A549 (cell line): Measurements from ENCODE around the gene IL17REL. TPM values are rescaled to one million over a fixed set of nuclear protein-coding genes. Genes with fewer than 3 reads are reported as not detected.

Source experiments
- ATAC-seq, 2 experiments: fragments of 200-7000 bp in 1 of 2; fragments of >200 bp in 1 of 2; cut with Nextera tagmentation in 1 of 2; cut with Tn5 transposase in 1 of 2; 3 replicates each; pipeline versions ENCODE4 v1.8.0 to v1.9.1; 2018 to 2020; ENCODE audit warnings: mild to moderate bottlenecking in 1 of 2, moderate library complexity in 1 of 2
- CTCF ChIA-PET: fragments of 300-600 bp; sonication (Branson Sonifier 250); formaldehyde crosslinking; extraction: SDS; loops from one replicate; lab custom pipeline; 2021; ENCODE audit warnings: antibody characterized with exemption, inconsistent platforms; lab: Yijun Ruan, JAX
- POLR2A ChIA-PET: fragments of 350-600 bp; formaldehyde crosslinking; extraction: SDS; loops from one replicate; lab custom pipeline; 2021; ENCODE audit warnings: antibody characterized with exemption, inconsistent platforms; lab: Yijun Ruan, JAX
- DNase-seq, 2 experiments: peaks; one replicate each; pipeline versions ENCODE4 v3.0.0 to v3.0.0-alpha.2; 2011 to 2016; ENCODE audit warnings: low read depth in 1 of 2, low spot score in 1 of 2
- FAIRE-seq: peaks from 2 replicates; lab custom pipeline; 2011; peaks lifted over from hg19 to GRCh38; lab: Jason Lieb, UNC
- H3K27ac ChIP-seq, 2 experiments: fragments of >200 bp; sonication (Bioruptor Twin); formaldehyde crosslinking; 3 replicates each; pipeline ENCODE4 v1.5.1; 2016 to 2017
- H3K4me1 ChIP-seq: fragments of >200 bp; sonication (Bioruptor Twin); formaldehyde crosslinking; 3 replicates; pipeline ENCODE4 v1.6.1; 2016
- H3K4me2 ChIP-seq: fragments of >200 bp; sonication (Bioruptor Twin); formaldehyde crosslinking; 3 replicates; pipeline ENCODE4 v1.6.1; 2016
- H3K4me3 ChIP-seq: fragments of >200 bp; sonication (Bioruptor Twin); formaldehyde crosslinking; 3 replicates; pipeline ENCODE4 v1.5.1; 2016
- H3K9me3 ChIP-seq: fragments of >200 bp; sonication (Bioruptor Twin); formaldehyde crosslinking; 3 replicates; pipeline ENCODE4 v1.6.1; 2016
- BHLHE40 ChIP-seq: IDR thresholded peaks from 2 replicates; pipeline ENCODE4 v1.6.1; 2012; ENCODE audit warnings: low read depth, low read length, inconsistent platforms
- CBX2 ChIP-seq: fragments of 200-600 bp; sonication (generic); IDR thresholded peaks from 2 replicates; pipeline ENCODE4 v1.6.1; 2016; ENCODE audit warnings: low read depth, mild to moderate bottlenecking, borderline replicate concordance
- CBX8 ChIP-seq: fragments of 200-600 bp; sonication (generic); IDR thresholded peaks from 2 replicates; pipeline ENCODE4 v1.6.1; 2016
- CEBPB ChIP-seq, 2 experiments: fragments of >200 bp in 1 of 2; sonication (Bioruptor Twin) in 1 of 2; formaldehyde crosslinking in 1 of 2; IDR thresholded peaks; 2 replicates each; pipeline ENCODE4 v1.6.1; 2012 to 2016
- CHD2 ChIP-seq: fragments of 150-350 bp; IDR thresholded peaks from 2 replicates; pipeline ENCODE4 v1.6.1; 2014; ENCODE audit warnings: low read length; ENCODE audit not compliant: partially characterized antibody
- EHF ChIP-seq: fragments of 250-450 bp; sonication (Bioruptor Pico); IDR thresholded peaks from 2 replicates; pipeline ENCODE4 v1.5.0; 2020; ENCODE audit warnings: mild to moderate bottlenecking
- EP300 ChIP-seq, 2 experiments: fragments of >200 bp; sonication (Bioruptor Twin); formaldehyde crosslinking; IDR thresholded peaks; 2 replicates in 1 of 2; 3 replicates in 1 of 2; pipeline ENCODE4 v1.6.1; 2016 to 2017
- ESRRA ChIP-seq: fragments of 150-350 bp; IDR thresholded peaks from 2 replicates; pipeline ENCODE4 v1.6.1; 2014; ENCODE audit warnings: mild to moderate bottlenecking, low read length, borderline replicate concordance
- FOSB ChIP-seq: fragments of 250-450 bp; sonication (Bioruptor Pico); IDR thresholded peaks from 2 replicates; pipeline ENCODE4 v1.5.0; 2020; ENCODE audit warnings: mild to moderate bottlenecking, moderate library complexity
- HOXA7 ChIP-seq: fragments of 250-450 bp; sonication (Bioruptor Pico); IDR thresholded peaks from 2 replicates; pipeline ENCODE4 v1.5.0; 2020; ENCODE audit warnings: mild to moderate bottlenecking, moderate library complexity
- HOXB5 ChIP-seq: fragments of 250-450 bp; sonication (Bioruptor Pico); IDR thresholded peaks from 2 replicates; pipeline ENCODE4 v1.5.0; 2020; ENCODE audit warnings: mild to moderate bottlenecking, moderate library complexity
- JUN ChIP-seq, 2 experiments: fragments of >200 bp; sonication (Bioruptor Twin); formaldehyde crosslinking; IDR thresholded peaks; 2 replicates in 1 of 2; 3 replicates in 1 of 2; pipeline ENCODE4 v1.6.1; 2016 to 2017
- MAZ ChIP-seq: fragments of 150-350 bp; IDR thresholded peaks from 2 replicates; pipeline ENCODE4 v1.6.1; 2014; ENCODE audit warnings: antibody characterized with exemption, low read depth, low read length, borderline replicate concordance
- NFE2L2 ChIP-seq: fragments of 150-350 bp; conservative IDR thresholded peaks from 2 replicates; pipeline ENCODE4 v1.6.1; 2014; ENCODE audit warnings: low read length
- NR3C1 ChIP-seq: fragments of >200 bp; sonication (Bioruptor Twin); formaldehyde crosslinking; IDR thresholded peaks from 3 replicates; pipeline ENCODE4 v1.6.1; 2017
- SMC3 ChIP-seq: fragments of >200 bp; sonication (Bioruptor Twin); formaldehyde crosslinking; IDR thresholded peaks from 3 replicates; pipeline ENCODE4 v1.6.1; 2018; ENCODE audit warnings: inconsistent platforms
- SREBF2 ChIP-seq: fragments of 450-650 bp; IDR thresholded peaks from 2 replicates; pipeline ENCODE4 v1.6.1; 2014; ENCODE audit warnings: mild to moderate bottlenecking, moderate library complexity
- ZSCAN20 ChIP-seq: fragments of 250-450 bp; sonication (Bioruptor Pico); IDR thresholded peaks from 2 replicates; pipeline ENCODE4 v1.8.0; 2022; ENCODE audit warnings: mild to moderate bottlenecking, moderate library complexity
- WGBS: methylation state at CpG from one replicate; pipeline ENCODE4 v1.1.6; 2017; ENCODE audit errors: missing lambda C conversion rate; 5-methylcytosine and 5-hydroxymethylcytosine counted together
- polyA plus RNA-seq, 4 experiments: library from polyadenylated mRNA; depleted of rRNA in 3 of 4; stranded (reverse); fragments of >200 nt; fragmentation: RNase III in 1 of 4; extraction: RNeasy Plus Mini Kit Qiagen cat#74134 plus additional on column Dnase treatment in 1 of 4; gene quantifications; 2 replicates in 3 of 4; 3 replicates in 1 of 4; pipeline ENCODE4 v1.2.3, GENCODE V29; 2011 to 2017
- TF ChIP-seq, protein P1 (sequence below): fragments of 200-600 bp; sonication (generic); IDR thresholded peaks from 2 replicates; pipeline ENCODE4 v1.6.1; 2016; ENCODE audit warnings: antibody characterized with exemption, mild to moderate bottlenecking, moderate library complexity
- TF ChIP-seq, protein P2 (sequence below): fragments of 250-450 bp; sonication (Bioruptor Pico); IDR thresholded peaks from 2 replicates; pipeline ENCODE4 v1.5.0; 2020; ENCODE audit warnings: low read depth, mild to moderate bottlenecking, moderate library complexity
- TF ChIP-seq, protein P3 (sequence below): IDR thresholded peaks from 2 replicates; pipeline ENCODE4 v1.6.1; 2012; ENCODE audit warnings: low read depth, borderline replicate concordance
- TF ChIP-seq, protein P4 (sequence below): IDR thresholded peaks from 2 replicates; pipeline ENCODE4 v1.6.1; 2012
- TF ChIP-seq, protein P5 (sequence below): IDR thresholded peaks from 2 replicates; pipeline ENCODE4 v1.6.1; 2012

Gene IL17REL
- polyA plus RNA-seq, 2 of the 4 experiments (the other 2 are of a cell fraction), result 0.06 TPM; not detected in 1

DNA sequence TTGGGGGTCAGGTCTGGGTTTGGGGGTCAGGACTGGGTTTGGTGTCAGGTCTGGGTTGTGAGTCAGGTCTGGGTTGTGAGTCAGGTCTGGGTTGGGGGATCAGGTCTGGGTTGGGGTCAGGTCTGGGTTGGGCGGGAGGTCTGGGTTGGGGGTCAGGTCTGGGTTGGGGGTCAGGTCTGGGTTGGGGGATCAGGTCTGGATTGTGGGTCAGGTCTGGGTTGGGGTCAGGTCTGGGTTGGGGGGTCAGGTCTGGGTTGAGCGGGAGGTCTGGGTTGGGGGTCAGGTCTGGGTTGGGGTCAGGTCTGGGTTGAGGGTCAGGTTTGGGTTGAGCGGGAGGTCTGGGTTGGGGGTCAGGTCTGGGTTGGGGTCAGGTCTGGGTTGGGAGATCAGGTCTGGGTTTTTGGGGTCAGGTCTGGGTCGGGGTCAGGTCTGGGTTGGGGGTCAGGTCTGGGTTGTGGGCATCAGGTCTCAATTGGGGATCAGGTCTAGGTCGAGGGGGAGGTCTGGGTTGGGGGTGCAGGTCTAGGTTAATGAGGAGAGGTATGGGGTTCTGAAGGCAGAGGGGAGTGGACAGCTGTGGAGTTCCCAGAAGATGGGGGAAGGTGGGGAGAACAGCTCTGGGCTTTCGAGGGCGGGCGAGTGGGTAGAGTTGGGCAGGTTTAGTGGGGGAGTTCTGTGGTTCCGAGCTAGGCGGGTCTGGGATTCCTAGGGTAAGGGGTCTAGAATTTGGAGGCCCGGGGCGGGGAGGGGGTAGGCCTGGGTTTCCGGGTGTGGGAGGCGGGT is 44.9 kb upstream of the IL17REL start (continued):
- TF ChIP-seq, protein P1, sequence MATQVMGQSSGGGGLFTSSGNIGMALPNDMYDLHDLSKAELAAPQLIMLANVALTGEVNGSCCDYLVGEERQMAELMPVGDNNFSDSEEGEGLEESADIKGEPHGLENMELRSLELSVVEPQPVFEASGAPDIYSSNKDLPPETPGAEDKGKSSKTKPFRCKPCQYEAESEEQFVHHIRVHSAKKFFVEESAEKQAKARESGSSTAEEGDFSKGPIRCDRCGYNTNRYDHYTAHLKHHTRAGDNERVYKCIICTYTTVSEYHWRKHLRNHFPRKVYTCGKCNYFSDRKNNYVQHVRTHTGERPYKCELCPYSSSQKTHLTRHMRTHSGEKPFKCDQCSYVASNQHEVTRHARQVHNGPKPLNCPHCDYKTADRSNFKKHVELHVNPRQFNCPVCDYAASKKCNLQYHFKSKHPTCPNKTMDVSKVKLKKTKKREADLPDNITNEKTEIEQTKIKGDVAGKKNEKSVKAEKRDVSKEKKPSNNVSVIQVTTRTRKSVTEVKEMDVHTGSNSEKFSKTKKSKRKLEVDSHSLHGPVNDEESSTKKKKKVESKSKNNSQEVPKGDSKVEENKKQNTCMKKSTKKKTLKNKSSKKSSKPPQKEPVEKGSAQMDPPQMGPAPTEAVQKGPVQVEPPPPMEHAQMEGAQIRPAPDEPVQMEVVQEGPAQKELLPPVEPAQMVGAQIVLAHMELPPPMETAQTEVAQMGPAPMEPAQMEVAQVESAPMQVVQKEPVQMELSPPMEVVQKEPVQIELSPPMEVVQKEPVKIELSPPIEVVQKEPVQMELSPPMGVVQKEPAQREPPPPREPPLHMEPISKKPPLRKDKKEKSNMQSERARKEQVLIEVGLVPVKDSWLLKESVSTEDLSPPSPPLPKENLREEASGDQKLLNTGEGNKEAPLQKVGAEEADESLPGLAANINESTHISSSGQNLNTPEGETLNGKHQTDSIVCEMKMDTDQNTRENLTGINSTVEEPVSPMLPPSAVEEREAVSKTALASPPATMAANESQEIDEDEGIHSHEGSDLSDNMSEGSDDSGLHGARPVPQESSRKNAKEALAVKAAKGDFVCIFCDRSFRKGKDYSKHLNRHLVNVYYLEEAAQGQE, result no peak
- TF ChIP-seq, protein P2, sequence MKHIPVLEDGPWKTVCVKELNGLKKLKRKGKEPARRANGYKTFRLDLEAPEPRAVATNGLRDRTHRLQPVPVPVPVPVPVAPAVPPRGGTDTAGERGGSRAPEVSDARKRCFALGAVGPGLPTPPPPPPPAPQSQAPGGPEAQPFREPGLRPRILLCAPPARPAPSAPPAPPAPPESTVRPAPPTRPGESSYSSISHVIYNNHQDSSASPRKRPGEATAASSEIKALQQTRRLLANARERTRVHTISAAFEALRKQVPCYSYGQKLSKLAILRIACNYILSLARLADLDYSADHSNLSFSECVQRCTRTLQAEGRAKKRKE (CRISPR knock-in tag), result no peak
- TF ChIP-seq ZSCAN20 (CRISPR knock-in tag) (no peak), ESRRA (no peak), HOXA7 (CRISPR knock-in tag) (no peak), HOXB5 (CRISPR knock-in tag) (no peak), CHD2 (no peak), EHF (CRISPR knock-in tag) (no peak)

DNA sequence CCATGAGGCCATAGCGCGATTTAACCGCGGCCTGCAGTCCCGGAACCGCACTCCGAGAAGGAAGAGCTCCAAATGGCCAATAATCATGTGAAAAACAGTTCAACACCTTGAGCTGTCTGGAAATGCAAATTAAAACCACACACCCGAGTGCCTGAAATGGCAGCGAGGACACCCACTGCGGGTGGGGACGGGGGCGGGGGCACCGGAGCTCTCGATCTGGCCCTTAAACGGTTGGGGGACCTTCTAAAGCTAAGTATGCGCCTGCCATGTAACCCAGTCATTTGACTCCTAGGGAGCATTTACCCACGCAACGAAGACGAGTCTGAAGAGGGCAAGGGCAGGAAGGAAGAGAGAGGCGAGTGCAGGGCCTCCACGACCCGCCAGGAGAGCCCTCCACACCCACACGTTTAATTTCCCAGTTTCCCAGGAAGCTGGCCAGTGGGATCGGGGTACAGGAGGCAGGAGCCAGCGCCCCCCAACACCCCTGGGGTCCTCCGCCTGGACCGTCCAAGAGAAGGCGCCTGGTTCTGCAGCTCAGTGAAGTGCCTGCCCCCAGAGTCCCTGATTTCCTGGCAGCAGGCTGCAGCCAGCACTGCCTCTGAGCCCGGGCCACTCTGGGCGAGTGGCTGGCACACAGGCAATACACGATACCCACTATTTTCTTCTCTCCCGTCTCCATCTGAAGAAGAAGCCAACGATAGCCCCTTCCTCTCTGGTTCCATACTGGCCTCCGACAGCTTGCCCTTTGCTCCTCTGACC is 43.8 kb upstream of the IL17REL start:
- DNase-seq, result no peak
- no peak overlapping the region for H3K4me3 ChIP-seq
- no peak for FAIRE-seq
- H3K4me2 ChIP-seq, result no peak overlapping the region
- no peak; a peak in 1 of 6 replicates for ATAC-seq
- peaks cover 9% of the 10 kb centered on the region; the same call in 2 of the 3 replicates for H3K4me1 ChIP-seq
- no peaks in the 10 kb centered on the region for H3K9me3 ChIP-seq
- TF ChIP-seq EP300 (IDR thresholded peaks at IDR 0.05), result no peak
- no peak for TF ChIP-seq FOSB (CRISPR knock-in tag)
- TF ChIP-seq, protein P2 (CRISPR knock-in tag), result no peak
- TF ChIP-seq CBX8, result no peak
- WGBS, result 90% methylated on average over 19 of the region's 34 CpGs
- ChIA-PET CTCF (interaction anchor here (1.3 to 2.8 kb wide), 3 partner anchors 26 to 133 kb away, joined by 3 to 12 read pairs (median 5); no protein-coding TSS in a partner anchor), POLR2A (interaction anchor here (0.6 kb wide), 1 partner anchor 16 kb away, joined by 3 read pairs; no protein-coding TSS in a partner anchor)
- no peak overlapping the region for H3K27ac ChIP-seq

DNA sequence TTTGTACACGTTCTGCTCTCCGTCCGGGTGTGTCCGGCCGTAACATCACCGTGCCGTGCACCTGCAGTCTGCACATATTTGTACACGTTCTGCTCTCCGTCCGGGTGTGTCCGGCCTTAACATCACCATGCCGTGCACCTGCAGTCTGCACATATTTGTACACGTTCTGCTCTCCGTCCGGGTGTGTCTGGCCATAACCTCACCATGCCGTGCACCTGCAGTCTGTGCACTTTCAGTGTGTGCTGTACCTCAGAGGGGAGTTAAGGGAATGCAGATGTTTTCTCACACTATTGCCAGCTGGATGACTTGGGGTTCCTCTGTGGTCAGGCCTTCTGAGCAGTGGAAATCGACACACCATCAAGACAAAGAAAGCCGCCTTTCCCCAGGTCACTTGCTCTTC is 41.3 kb upstream of the IL17REL start:
- POLR2A ChIA-PET, result no interaction called here

More for the DNA sequence above, 41.3 kb upstream of the IL17REL start:
- DNase-seq, result no peak
- no peak overlapping the region for H3K4me3 ChIP-seq
- 64% methylated on average over 17 of the region's 18 CpGs for WGBS
- no peak for FAIRE-seq
- TF ChIP-seq NR3C1, result no peak
- TF ChIP-seq CBX2, result no peak
- TF ChIP-seq, protein P3, sequence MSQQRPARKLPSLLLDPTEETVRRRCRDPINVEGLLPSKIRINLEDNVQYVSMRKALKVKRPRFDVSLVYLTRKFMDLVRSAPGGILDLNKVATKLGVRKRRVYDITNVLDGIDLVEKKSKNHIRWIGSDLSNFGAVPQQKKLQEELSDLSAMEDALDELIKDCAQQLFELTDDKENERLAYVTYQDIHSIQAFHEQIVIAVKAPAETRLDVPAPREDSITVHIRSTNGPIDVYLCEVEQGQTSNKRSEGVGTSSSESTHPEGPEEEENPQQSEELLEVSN, result no peak
- no peak for TF ChIP-seq MAZ
- no peak for TF ChIP-seq JUN (IDR thresholded peaks at IDR 0.05)
- no peak for TF ChIP-seq HOXB5 (CRISPR knock-in tag)
- no peak for TF ChIP-seq CEBPB (IDR thresholded peaks at IDR 0.05)
- no peak for TF ChIP-seq SMC3
- TF ChIP-seq SREBF2, result no peak
- TF ChIP-seq, protein P4, sequence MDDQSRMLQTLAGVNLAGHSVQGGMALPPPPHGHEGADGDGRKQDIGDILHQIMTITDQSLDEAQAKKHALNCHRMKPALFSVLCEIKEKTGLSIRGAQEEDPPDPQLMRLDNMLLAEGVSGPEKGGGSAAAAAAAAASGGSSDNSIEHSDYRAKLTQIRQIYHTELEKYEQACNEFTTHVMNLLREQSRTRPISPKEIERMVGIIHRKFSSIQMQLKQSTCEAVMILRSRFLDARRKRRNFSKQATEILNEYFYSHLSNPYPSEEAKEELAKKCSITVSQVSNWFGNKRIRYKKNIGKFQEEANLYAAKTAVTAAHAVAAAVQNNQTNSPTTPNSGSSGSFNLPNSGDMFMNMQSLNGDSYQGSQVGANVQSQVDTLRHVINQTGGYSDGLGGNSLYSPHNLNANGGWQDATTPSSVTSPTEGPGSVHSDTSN, result no peak
- TF ChIP-seq BHLHE40, result no peak
- TF ChIP-seq, protein P5, sequence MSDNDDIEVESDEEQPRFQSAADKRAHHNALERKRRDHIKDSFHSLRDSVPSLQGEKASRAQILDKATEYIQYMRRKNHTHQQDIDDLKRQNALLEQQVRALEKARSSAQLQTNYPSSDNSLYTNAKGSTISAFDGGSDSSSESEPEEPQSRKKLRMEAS, result no peak
- TF ChIP-seq NFE2L2, result no peak
- no peak for TF ChIP-seq HOXA7 (CRISPR knock-in tag)
- TF ChIP-seq EP300 (IDR thresholded peaks at IDR 0.05), result no peak
- H3K4me2 ChIP-seq, result no peak overlapping the region
- CTCF ChIA-PET, result interaction anchor here (2.8 kb wide), 1 partner anchor 23 kb away, joined by 12 read pairs; no protein-coding TSS in a partner anchor
- no peak for ATAC-seq
- peaks cover 6% of the 10 kb centered on the region; the same call in 2 of the 3 replicates for H3K4me1 ChIP-seq
- H3K9me3 ChIP-seq, result no peaks in the 10 kb centered on the region
- H3K27ac ChIP-seq, result no peak overlapping the region
